ENCODE measurements around the gene APC2. TPM values are rescaled to one million over a fixed set of nuclear protein-coding genes. Genes with fewer than 3 reads are reported as not detected.
A peak's percentile ranks its signal among the peaks of the same experiment; 100 is the strongest.

APC2 gene
- total RNA-seq, 1 experiment from 2014 or later, result 11.9 TPM

DNA sequence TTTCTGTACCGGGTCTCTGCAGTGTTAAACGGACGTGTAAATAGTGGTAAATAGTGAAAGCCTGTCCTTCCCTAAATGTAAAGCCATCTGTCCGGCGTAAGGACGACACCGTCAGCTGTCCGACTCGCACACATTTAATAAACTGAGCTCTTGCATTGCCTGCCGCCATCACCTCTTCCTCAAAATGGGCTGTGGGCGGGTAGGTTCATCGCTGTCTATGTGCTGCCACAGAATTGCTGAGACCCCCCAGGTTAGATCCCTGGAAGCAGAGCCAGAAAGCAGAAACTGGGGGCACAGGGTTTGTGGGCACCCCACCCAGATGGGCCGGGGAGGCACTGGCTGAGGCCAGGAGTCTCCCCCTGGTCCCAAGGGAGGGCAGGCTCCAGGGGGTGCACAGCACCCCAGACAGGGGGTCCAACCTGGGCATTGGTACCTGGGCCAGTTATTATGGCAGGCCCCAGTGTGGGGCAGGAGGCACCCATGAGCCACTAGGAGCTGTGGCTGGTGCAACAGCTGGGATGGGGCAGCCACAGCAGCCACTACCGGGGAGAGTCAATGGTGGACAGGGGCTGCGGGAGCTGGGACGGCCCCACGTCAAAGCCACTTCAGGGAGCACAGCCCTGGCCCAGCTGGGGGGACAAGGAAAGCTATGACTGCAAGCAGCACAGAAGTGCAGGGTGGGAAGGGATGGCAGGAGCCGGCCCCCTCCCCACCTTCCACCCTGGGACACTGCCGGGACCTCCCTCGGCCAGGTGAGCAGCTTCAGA, 23.3 kb downstream of the APC2 start:
- no peak overlapping the region for H3K27ac ChIP-seq (ENCODE audit: low read length)
- no peaks in the 10 kb centered on the region for H3K27me3 ChIP-seq (ENCODE audit: control insufficient read depth, insufficient read depth, low read length)
- H3K36me3 ChIP-seq (ENCODE audit: control insufficient read depth, insufficient read depth, low read length), result no peaks in the 10 kb centered on the region
- CTCF ChIA-PET, result no interaction called here
- no TSS peak for BruUV-seq (replicated peaks)
- no peaks in the 10 kb centered on the region for H3K9me3 ChIP-seq (ENCODE audit: control insufficient read depth, insufficient read depth, low read depth, low read length)
- in situ Hi-C loops (cut with HindIII; ENCODE audit: low pct_unique_long_range_greater_than_20kb, low sequenced_read_pairs), result no loop called here
- H3K4me1 ChIP-seq (ENCODE audit: control insufficient read depth, insufficient read depth, low read length), result peaks cover 4% of the 10 kb centered on the region
- TF ChIP-seq, protein P1, sequence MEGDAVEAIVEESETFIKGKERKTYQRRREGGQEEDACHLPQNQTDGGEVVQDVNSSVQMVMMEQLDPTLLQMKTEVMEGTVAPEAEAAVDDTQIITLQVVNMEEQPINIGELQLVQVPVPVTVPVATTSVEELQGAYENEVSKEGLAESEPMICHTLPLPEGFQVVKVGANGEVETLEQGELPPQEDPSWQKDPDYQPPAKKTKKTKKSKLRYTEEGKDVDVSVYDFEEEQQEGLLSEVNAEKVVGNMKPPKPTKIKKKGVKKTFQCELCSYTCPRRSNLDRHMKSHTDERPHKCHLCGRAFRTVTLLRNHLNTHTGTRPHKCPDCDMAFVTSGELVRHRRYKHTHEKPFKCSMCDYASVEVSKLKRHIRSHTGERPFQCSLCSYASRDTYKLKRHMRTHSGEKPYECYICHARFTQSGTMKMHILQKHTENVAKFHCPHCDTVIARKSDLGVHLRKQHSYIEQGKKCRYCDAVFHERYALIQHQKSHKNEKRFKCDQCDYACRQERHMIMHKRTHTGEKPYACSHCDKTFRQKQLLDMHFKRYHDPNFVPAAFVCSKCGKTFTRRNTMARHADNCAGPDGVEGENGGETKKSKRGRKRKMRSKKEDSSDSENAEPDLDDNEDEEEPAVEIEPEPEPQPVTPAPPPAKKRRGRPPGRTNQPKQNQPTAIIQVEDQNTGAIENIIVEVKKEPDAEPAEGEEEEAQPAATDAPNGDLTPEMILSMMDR (IDR thresholded peaks at IDR 0.05), result no peak
- no peak for TF ChIP-seq SIN3A (IDR thresholded peaks at IDR 0.05; ENCODE audit: borderline replicate concordance, insufficient read depth, low read depth, low read length)
- no peak for TF ChIP-seq TCF7L2 (IDR thresholded peaks at IDR 0.05; ENCODE audit: low read depth, low read length)
- TF ChIP-seq, protein P2, sequence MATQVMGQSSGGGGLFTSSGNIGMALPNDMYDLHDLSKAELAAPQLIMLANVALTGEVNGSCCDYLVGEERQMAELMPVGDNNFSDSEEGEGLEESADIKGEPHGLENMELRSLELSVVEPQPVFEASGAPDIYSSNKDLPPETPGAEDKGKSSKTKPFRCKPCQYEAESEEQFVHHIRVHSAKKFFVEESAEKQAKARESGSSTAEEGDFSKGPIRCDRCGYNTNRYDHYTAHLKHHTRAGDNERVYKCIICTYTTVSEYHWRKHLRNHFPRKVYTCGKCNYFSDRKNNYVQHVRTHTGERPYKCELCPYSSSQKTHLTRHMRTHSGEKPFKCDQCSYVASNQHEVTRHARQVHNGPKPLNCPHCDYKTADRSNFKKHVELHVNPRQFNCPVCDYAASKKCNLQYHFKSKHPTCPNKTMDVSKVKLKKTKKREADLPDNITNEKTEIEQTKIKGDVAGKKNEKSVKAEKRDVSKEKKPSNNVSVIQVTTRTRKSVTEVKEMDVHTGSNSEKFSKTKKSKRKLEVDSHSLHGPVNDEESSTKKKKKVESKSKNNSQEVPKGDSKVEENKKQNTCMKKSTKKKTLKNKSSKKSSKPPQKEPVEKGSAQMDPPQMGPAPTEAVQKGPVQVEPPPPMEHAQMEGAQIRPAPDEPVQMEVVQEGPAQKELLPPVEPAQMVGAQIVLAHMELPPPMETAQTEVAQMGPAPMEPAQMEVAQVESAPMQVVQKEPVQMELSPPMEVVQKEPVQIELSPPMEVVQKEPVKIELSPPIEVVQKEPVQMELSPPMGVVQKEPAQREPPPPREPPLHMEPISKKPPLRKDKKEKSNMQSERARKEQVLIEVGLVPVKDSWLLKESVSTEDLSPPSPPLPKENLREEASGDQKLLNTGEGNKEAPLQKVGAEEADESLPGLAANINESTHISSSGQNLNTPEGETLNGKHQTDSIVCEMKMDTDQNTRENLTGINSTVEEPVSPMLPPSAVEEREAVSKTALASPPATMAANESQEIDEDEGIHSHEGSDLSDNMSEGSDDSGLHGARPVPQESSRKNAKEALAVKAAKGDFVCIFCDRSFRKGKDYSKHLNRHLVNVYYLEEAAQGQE (IDR thresholded peaks at IDR 0.05; ENCODE audit: insufficient read depth in 1 of 2, low read depth in 2 of 2, low read length in 1 of 2), result no peak
- TF ChIP-seq POLR2AphosphoS5 (IDR thresholded peaks at IDR 0.05; ENCODE audit: low read depth, low read length), result no peak
- intact Hi-C loops (cut with micrococcal nuclease; ENCODE audit: unreplicated experiment), result no loop called here
- H3K4me3 ChIP-seq (ENCODE audit: low read depth in 2 of 2, low read length in 2 of 2), result no peak overlapping the region
- POLR2A ChIA-PET, result no interaction called here
- ATAC-seq (peak; percentile 12; the same call in 1 of the 2 replicates), DNase-seq (ENCODE audit: low read depth, low spot score) (no peak)

DNA sequence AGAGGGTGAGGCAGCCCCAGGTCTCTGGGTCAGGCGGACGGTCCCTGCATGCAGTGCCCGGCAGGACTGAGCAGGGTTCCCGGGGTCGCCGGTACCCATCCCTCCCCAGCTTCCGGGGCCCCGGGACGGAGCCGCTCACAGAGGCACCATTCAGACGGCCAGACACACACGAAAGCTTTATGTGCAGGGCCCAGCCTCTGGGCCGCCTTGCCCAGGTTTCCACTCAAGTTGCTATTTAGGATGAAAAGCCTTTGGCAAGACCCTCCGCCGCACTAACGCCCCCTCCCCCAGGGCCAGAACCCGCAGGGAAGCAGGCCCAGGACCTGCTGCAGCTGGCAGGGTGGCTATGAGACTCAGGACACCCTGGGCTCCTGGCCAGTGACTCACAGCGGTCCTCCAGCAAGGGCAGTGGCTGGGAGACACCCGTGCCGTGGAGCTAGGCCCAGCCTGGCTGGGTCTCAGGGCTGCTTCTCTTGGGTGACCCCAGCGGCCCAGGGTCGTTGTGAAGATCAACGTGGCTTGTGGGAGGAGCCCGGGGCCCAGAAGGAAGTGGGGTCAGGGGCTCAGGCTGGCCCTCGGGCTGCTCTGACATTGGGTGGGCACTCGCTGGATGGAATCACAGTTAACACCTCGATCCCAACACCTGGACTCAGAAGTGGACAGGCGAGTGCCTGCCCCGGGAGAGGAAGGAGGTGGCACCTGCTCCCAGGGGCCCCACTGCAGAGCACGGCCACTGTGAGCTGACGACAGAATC, 24.3 kb downstream of the APC2 start:
- Histone ChIP-seq H3K9me3 (ENCODE audit: control insufficient read depth, insufficient read depth, low read depth, low read length) (no peaks in the 10 kb centered on the region), H3K4me1 (ENCODE audit: control insufficient read depth, insufficient read depth, low read length) (peaks cover 4% of the 10 kb centered on the region), H3K27me3 (ENCODE audit: control insufficient read depth, insufficient read depth, low read length) (no peaks in the 10 kb centered on the region), H3K4me3 (ENCODE audit: low read depth in 2 of 2, low read length in 2 of 2) (no peak overlapping the region), H3K27ac (ENCODE audit: low read length) (no peak overlapping the region), H3K36me3 (ENCODE audit: control insufficient read depth, insufficient read depth, low read length) (no peaks in the 10 kb centered on the region; the same call in 1 of the 2 replicates)
- in situ Hi-C loops (cut with HindIII; ENCODE audit: low pct_unique_long_range_greater_than_20kb, low sequenced_read_pairs), result no loop called here
- DNase-seq (ENCODE audit: low read depth, low spot score) (no peak), ATAC-seq (peak; percentile 5; the same call in 1 of the 2 replicates)
- TF ChIP-seq, protein P1 (IDR thresholded peaks at IDR 0.05), result no peak
- TF ChIP-seq TCF7L2 (IDR thresholded peaks at IDR 0.05; ENCODE audit: low read depth, low read length), result no peak
- TF ChIP-seq, protein P2 (IDR thresholded peaks at IDR 0.05; ENCODE audit: insufficient read depth in 1 of 2, low read depth in 2 of 2, low read length in 1 of 2), result no peak
- TF ChIP-seq POLR2AphosphoS5 (IDR thresholded peaks at IDR 0.05; ENCODE audit: low read depth, low read length), result no peak
- TF ChIP-seq SIN3A (IDR thresholded peaks at IDR 0.05; ENCODE audit: borderline replicate concordance, insufficient read depth, low read depth, low read length), result no peak
- ChIA-PET CTCF (no interaction called here), POLR2A (no interaction called here)
- intact Hi-C loops (cut with micrococcal nuclease; ENCODE audit: unreplicated experiment), result no loop called here
- BruUV-seq (replicated peaks), result no TSS peak

All from Panc1 (cell line).